HG03103 (cell line): ENCODE results near the gene FBLN1.

ENCODE experiments used
- ATAC-seq: cut with Tn5 transposase; IDR thresholded peaks from one replicate; pipeline ENCODE4 v1.9.1; 2021; ENCODE audit warnings: low read depth; ENCODE audit not compliant: unreplicated experiment

The FBLN1 gene

DNA sequence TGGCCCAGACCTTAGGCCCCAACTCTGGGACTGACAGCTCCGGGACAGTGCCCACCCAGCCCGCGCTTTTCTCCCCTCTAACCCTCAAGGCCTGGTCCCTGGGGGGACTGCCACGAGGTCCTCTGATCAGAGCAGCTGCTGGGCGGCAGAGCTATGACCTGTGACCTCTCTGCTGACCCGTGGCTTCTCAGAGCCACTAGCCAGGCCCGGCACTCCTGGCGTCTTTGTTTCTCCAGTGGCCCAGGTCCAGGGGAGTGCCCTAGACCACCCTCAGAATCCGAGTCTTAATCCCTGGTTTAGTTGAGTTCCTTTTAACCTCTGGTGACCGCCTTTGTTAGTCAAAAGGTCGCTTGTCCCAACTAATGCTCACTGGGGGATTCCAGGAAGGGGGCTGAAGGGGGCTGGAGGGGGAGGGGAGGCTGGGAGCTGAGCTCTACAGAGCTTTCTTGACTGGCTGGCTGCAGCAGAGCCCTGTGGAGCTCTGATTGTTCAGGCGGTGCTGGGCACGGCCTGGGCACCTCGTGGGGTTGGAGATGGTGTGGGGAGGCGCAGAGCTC is 1.2 kb downstream of the FBLN1 start:
- ATAC-seq: no peak

DNA sequence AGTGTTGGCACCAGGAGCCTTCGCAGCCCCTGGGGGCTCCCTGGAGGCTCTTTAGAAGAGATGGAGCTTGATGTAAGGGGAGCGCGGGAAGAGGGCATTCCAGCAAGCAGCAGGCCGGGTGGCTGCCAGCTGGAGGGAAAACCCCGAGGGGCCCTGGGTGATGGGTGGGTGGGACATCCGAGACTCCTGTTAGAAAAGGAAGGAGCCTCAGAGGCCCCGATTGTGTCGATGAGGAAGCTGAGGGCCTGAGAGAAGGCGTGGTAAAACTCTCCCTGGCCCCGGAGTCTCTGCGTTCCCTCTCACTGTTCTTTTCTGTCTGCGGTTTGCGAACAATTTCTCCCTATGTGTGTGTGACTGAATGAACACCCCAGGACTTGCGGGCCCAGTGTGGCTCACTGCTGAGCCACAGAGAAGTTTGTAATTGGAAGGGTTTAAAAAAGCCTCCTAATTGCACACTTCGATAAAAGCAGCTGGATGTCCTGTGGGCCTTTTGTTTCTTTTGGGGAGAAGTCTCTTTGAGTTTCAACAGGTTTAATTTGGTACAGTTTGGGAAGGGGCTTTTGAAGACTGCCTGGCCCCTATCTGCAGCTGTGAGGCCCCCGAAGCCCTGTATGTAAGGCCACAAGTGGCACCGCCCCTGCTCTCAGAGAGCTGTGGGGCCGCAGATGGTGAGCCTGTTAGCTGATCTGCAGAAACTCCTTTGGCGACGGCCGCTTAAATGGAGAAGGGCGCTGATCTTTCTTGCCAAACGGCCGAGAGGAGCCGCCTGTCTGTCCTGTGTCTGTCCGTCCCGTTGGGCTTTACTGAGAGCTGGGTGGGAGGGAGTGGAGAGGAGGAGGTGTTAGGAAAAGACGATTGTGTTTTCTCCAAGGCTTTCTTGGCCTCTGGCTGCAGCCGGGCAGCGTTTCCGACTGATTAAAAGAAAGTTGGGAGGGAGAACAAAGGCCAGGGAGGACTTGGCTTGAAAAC is 2.0 kb downstream of the FBLN1 start:
- no peak for ATAC-seq

DNA sequence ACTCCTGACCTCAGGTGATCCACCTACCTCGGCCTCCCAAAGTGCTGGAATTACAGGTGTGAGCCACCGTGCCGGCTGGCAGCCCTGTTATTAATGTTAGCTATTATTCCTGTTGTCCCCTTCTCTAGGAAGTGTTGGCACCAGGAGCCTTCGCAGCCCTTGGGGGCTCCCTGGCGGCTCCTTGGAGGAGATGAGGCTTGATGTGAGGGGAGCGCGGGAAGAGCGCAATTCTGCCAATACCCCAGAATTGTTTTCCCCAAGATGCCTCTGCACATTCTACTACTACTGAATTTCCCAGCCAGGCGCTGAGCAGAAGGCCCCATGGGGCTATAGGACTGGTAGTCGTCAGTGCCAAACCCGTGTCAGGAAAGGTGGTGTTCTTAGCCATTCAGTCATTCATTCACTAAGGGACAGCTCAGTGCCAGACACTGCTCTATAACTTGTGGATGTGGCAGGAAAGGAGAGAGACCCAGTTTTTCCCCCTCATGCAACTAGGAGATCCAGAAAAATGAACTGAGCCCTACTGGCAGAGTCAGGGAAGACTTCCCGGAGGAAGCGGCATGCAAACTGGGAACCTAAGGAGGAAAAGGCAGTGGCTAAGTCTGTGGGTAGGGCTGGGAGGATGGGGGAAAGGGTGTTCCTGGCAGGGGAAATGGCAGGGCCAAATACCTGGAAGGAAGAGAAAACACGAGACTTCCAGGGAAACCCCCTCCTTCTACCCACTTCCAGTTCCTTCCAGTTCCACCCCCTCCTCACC is 3.5 kb downstream of the FBLN1 start:
- no peak for ATAC-seq

GRCh38 chr22:45506816-45507360 is 4.2 kb downstream of the FBLN1 start:
- ATAC-seq: no peak

GRCh38 chr22:45507798-45508197 is 5.1 kb downstream of the FBLN1 start:
- no peak for ATAC-seq

GRCh38 chr22:45508814-45509213 is 6.1 kb downstream of the FBLN1 start:
- ATAC-seq: no peak

DNA sequence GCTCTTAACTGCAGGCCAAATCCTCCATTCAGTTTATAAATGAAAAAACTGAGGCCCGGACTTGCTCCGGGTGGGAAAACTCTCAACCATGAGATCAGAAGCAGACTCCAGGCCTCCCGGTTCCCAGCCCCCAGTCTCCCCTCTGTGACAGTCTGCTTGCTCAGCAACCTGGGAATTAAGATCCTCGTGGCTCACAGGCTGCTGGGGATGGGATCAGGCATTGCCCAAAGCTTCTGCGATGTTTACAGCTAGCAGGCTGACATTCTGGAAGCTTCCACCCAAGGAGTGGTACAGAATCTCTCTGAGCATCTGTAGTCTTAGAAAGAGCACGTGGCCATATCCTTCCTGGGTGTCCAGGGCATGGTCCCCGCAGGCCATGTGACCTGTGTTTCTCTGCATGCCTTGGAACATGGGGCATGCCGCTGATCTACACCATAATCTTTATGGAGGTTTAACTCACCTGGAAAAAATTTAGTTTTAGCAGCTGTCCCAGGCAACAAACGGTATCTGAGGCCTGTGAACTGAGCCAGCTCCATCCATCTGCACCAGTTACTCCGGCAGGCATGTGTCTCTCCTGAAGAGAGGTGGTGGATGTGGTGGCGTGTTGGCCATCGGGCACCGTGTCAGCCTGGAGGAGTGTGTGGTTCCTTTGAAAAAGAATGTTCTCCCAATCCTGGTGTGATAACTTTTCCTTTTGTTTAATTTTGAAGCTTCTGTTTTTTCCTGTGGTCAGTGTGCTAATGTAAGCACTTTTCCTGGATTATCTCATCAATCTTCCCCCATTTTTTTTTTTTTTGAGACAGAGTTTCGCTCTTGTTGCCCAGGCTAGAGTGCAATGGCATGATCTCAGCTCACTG is 7.9 kb downstream of the FBLN1 start:
- no peak for ATAC-seq

DNA sequence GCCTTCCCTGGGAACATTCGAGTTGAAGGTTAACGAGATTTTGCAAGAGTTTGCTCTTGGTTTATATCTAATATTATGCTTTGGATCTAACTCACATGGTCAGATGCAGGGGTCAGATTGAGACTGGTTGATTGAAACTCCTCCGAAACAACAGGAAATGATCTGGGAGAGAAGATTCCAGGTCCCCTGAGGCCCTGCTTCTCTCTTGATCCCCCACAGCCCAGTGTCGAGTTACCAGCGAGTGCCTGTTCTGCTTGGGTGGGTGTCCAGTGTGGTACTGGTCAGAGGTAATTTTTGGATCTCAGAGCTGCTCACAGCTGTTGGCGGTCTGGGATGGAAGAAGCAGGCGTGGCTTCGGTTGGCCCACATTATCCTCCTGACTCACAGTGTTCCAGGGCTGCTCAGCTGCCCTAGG is 9.2 kb downstream of the FBLN1 start:
- no peak for ATAC-seq

DNA sequence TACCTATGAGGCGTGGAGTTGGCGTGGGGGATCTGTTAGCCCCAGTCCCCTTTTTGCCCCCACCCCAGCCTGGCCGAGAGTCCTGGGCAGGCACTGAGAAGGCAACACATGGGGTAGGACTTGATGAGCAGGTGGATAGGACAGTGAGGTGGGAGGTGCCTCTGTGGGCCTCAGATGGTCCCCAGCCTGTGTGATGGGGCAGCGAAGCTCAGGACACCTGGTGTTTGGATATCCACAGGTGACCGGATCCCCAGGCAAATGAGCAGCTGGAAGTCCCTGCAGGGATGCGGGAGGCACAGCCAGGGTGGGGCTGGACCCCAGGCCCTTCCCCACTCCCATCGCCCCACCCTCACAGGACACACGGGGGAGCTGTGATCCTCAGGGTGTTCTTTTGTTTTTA is 9.7 kb downstream of the FBLN1 start:
- ATAC-seq: no peak

- no peak for ATAC-seq
Measured at GRCh38 chr22:45515676-45516075, 13.0 kb downstream of the FBLN1 start.

DNA sequence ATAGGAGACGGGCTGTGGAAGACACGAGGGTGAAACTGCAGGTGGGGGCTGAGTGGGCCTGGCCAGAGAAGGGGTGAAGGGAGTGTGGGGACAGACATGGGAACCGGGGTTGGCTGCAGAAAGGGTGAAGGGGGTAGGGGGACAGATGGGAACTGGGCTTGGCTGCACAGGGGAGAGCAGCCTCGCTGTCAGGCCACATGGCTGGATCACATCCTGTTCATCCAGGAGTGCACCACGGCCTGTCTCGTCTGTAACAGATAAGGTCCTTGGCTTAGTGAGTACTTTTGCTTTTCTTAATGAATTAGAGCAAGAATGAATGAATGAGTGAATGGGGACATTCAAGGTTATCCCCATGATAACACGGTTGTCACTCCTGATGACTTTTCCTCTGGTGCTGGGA is 13.5 kb downstream of the FBLN1 start:
- no peak for ATAC-seq

DNA sequence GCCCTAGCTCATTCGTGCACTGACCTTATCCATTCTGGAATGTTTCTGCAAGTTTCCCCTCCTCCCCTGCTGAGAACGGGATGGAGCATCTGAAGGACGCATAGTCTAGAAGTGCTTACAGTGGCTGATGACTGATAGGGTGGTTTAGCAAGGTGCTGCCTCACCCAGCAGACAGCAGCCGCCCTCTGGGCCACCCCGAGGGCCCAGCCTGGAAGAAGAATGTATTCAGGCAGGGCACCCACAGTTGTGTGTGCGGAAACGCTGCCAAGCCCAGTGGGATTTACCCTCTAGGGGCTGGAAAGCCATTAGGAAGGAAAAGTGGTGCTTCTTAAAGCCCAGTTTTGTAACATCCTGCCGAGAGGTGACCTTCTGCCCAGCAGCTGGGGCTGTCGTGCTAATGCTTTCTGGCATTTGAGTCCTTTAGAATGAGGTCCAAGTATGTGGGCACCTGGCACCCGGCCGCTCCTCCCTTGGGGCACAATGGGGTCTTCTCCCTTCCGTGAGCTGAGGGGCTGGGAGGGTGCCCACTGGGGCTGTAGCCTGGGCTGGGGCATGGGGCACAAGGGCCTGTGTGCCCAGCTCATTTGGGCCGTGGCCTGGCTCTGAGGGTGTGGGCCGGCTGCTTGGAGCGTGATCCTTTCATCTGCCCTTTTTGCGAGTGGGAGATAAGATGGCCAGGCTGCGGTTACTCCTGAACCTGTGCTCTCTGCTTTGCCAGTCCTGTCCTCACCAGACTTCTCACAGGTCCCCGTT is 14.4 kb downstream of the FBLN1 start:
- ATAC-seq: no peak

DNA sequence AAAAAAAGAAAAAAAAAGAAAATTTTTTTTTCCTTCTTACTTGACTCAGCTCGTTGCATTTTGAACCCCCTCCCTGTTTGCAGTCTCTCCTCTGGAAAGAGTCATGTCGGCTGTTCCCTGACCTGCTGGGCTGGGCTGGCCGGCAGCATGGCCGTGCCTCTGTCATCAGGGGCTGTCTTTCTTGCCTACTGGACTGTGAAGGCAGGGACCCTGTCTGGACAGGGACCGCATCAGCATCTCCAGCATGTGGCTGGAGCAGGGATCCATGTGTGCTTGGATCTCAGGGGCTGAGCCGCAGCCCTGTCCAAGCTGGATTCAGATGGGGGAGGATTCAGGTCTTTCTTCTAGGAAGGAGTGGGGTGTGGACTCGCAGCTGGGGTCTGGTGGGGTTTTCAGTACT is 15.5 kb downstream of the FBLN1 start:
- ATAC-seq: no peak

GRCh38 chr22:45518580-45518991 is 15.9 kb downstream of the FBLN1 start:
- no peak for ATAC-seq

- no peak for ATAC-seq
Measured at GRCh38 chr22:45521178-45521577, 18.5 kb downstream of the FBLN1 start.

GRCh38 chr22:45522462-45522861 is 19.8 kb downstream of the FBLN1 start:
- no peak for ATAC-seq

DNA sequence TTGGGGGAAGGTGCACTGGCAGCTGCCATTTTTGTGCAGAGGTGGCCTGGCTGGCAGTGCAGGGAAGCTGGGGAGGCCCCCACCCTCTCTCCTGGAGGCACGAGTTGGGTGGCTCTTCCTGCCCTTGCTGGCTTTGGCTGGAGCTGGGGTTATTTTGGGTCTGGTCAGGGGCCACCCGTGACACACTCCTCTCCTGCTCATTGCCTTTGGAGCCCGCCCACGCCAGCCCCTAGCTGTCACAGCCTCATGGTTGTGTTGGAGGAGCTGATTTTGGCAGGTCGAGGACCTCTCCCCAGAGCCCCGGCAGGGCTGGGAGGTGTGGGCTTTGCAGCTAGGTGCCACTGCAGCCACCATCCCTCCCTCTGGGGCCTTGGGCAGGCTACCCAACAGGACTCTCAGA is 21.5 kb downstream of the FBLN1 start:
- no peak for ATAC-seq

- ATAC-seq: no peak
Measured at GRCh38 chr22:45524966-45525365, 22.3 kb downstream of the FBLN1 start.

- ATAC-seq: no peak
Measured at GRCh38 chr22:45525480-45525879, 22.8 kb downstream of the FBLN1 start.
